Activated T-cell treated with anti-CD3 and anti-CD28 coated beads for 24 hours (primary cell): ENCODE measurements around the gene PTPRA.
A peak's percentile ranks its signal among the peaks of the same experiment; 100 is the strongest.

Source experiments
- DNase-seq: peaks from one replicate; pipeline ENCODE4 v3.0.0-alpha.2; 2020; ENCODE audit warnings: low read depth

Gene PTPRA

DNA sequence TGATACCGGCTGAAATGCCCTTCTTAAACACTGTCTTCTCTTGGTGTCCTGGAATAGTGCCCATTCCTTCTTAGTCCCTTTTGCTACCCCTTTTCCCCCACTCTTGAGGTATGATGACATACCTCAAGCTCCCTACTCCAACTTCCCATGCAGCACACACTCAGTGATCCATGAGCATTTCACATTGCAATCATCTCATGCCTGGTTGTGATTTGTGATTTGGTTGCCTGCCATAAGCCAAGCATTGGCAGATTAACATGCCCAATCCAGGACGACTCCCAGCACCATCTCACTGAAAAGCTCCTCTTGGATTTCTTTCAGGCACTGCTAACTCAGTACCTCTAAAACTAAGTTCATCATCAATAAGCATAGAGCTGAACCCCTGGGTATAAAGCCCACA, 14.7 kb upstream of the PTPRA start:
- no peak for DNase-seq

DNA sequence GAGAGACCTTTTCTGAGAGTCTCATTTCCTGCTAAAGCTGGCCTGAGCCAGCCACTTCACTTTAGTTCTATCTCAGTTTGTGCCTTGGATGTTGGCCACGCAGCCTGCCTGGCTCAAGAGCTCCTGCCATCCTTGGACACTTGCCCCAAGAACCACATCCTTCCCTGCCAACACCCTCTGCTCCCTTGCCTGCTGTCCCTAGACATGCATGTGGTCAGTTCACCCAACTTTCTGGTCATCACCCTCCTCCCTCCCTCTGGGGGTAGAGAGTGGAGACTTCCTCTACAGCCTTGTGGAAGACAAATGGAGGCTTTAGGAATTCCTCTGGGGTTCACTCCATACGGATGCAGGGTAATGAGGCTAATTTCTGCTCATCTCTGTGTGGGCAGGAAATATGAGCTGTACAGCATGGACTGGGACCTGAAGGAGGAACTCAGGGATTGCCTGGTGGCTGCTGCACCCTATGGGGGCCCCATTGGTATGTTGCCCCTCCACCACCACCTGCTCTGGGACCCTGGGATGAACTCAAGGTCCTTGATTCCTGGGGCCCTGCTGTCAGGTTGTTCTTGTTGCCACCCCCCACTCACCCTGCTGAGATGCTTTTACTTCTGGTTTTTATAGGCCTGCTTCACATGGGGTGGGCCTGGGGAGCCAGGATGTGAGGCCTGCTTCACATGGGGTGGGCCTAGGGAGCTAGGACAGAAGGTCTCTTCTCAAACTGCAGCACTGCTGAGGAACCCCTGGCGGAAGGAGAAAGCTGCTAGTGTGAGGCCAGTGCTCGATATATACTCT, 13.8 kb upstream of the PTPRA start:
- DNase-seq: no peak

DNA sequence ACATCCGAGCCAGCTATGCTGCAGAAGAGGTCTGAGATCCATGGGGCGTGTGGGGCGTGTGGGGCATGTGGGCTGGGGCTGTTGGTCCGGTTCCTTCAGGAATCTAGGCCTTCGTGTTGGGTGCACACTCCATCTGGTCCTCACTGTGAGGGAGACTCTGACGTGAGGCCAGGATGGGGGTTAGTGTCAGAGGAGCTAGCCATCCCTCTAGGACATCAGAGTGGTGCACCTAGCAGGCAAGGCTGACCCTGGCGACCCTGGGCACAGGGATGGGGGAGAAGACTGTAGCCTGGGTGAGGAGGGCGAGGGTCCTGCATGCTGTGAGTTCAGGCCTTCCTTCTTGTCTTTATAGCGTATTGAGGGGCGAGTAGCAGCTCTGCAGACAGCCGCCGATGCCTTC, 8.7 kb upstream of the PTPRA start:
- no peak for DNase-seq

GRCh38 chr20:2865101-2865500, 8.2 kb upstream of the PTPRA start:
- no peak for DNase-seq

- peak; percentile 25 for DNase-seq
Observed at GRCh38 chr20:2865630-2866029, 7.7 kb upstream of the PTPRA start.

DNA sequence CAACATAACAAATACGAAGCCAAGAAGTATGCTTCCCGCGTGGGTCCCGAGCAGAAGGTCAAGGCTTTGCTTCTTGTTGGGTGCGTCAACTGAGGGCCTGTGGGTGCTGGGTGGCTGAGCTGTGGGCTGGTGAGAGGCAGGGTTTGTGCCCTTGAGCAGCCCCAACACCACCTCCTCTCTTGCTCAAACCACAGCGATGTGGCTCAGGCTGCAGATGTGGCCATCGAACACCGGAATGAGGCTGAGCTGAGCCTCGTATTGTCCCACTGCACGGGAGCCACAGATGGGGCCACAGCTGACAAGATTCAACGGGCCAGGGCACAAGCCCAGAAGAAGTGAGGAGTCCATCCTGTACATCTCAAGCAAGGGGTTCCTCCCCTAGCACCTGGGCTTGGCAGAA, 7.0 kb upstream of the PTPRA start:
- no peak for DNase-seq

- no peak for DNase-seq
Observed at GRCh38 chr20:2867081-2867864, 6.0 kb upstream of the PTPRA start.

DNA sequence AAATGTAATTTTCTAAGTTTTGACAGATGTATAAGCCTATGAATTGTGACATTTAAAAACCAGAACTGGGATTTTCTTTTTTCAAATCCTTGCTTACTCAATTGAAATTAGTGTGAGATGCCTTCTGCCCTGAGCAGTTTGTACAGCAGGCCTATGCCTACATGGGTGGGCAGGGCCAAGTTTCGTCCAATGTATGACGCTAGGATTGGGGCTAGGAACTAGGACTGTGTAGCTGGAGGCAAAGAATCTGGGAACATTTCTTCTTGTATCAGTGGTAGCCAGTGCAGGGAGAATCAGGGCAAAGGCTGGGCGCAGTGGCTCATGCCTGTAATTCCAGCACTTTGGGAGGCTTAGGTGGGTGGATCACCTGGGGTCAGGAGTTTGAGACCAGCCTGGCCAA, 3.9 kb upstream of the PTPRA start:
- DNase-seq: no peak

GRCh38 chr20:2871111-2871465, 2.2 kb upstream of the PTPRA start:
- no peak for DNase-seq

- DNase-seq: peak; percentile 26
Observed at GRCh38 chr20:2871661-2872458, 1.4 kb upstream of the PTPRA start.

GRCh38 chr20:2872459-2873009, 747 bp upstream of the PTPRA start:
- peak; percentile 71 for DNase-seq

- peak; percentile 45 for DNase-seq
Observed at GRCh38 chr20:2873747-2874041, 413 bp downstream of the PTPRA start.

- no peak for DNase-seq
Observed at GRCh38 chr20:2874456-2874855, 1.2 kb downstream of the PTPRA start.

DNA sequence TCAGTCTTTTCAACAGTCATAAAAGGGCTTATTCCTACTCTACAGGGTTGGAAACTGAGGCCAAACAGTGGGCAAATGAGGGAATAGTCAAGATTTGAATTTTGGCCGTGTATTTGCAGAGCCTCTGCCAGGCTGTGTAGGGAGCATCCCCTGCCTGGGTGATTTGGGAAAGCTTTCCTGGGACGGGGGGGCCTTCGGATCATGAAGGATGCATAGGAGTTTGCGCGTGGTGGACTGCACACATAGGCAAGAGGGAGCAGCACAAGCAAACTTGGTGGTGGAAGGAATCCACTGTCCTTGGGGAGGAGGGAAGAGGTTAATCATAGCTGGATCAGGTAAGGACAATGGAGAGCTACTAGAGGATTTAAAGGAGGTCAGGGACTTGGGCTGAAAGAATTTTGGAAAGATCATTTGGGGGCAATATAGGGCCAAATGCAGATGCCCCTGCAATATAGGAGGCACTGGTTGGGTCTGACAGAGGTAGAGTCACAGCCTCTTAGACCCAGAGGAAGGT, 2.5 kb downstream of the PTPRA start:
- DNase-seq: no peak

- DNase-seq: no peak
Observed at GRCh38 chr20:2878515-2878914, 5.2 kb downstream of the PTPRA start.

DNA sequence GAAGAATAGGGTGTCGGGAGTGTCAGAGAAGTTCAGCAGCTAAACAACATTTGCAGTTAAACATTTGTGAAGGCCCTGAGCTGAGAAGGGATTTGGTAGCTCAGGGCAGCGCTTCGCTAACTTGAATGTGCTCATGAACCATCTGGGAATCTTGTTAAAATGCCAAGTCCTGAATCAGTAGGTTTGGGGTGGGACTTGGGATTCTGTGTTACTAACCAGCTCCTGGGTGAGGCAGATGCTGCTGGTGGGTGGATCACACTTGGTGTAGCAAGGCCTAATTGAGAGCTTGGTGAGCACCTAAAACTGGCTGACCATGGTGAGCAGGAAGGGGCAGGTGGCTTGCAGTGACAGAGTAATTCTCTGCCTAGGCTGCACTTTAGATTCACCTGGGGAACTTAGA, 5.9 kb downstream of the PTPRA start:
- no peak for DNase-seq

DNA sequence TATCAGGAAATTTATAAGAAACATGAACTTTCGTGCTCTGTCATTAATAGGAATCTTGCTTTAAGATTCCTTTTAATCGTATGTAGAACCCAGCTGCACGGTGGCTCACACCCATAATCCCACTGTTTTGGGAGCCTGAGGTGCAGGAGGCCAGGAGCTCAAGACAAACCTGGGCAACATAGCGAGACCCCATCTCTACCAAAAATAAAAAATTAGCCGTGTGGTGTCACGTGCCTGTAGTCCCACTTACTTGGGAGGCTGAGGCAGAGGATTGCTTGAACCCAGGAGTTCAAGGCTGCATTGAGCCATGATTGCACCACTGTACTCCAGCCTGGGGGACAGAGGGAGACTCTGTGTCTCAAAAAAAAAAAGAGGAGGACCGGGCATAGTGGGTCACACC, 7.4 kb downstream of the PTPRA start:
- DNase-seq: no peak

GRCh38 chr20:2883726-2884637, 10.7 kb downstream of the PTPRA start:
- no peak for DNase-seq

DNA sequence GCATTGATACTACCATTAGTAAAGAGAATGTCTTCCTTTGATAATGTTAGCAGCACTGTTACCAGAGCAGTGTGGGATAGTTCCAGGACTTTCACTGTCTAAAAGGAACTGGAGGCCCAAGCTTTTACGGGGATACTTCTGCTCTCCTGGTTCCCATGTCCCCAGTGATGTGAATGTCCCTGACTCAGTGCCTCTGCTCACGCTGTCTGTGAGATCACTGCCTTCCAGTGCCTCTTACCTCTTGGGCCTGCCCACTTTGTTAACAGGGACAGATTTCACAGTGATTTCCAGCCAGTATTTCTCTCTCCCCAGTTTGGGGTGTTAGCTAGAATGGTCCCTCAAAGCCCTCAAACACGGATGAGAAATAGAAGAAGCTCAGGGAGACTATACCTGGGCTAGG, 14.4 kb downstream of the PTPRA start:
- no peak for DNase-seq

DNA sequence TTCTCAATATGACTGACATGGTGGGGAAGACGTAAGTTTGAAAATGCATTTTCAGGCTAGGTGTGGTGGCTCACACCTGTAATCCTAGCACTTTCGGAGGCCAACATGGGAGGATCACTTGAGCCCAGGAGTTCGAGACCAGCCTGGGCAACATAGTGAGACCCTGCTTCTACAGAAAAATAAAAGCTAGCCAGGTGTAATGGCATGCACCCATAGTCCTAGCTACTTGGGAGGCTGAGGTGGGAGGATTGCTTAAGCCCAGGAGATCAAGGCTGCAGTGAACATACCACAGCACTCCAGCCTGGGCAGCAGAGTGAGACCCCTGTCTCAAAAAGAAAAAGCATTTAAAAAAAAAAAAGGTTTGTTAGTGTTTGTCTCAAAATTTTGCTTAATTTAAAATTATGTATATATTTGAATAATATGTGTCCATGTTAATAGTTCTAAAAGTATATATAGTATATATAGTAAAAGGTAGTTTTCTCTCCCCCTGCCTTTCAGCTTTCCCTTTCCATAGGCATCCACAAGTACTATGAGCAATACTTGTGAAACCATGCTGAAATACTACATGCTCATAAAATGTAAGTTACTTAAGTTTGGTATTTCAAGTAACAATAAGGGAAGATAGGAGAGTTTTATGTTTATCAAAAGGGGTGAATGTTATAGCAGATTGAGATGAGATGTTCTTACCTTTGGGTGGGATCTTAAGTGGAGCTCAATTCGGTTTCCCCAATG, 15.1 kb downstream of the PTPRA start:
- no peak for DNase-seq

DNA sequence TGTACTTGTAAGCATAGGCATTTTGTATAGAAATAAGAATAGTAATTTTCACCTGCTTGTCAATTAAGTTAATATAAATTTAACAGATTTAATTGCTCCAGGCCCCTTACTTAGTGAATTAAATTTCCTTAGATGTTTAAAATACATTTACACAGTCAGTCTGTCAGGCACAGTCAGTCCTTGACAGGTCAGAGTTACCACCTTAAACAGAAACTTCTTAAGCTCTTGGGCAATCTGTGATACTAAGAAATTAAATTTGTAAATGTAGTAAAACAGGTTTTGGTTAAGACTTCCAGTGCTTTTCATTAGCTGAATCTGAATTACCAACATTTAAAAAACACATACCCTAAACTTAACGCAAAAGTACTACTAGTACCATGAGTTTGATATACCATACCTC, 15.9 kb downstream of the PTPRA start:
- DNase-seq: no peak
